ENCODE results near the gene TRAPPC6A.
A peak's percentile ranks its signal among the peaks of the same experiment; 100 is the strongest.

- TF ChIP-seq EZH2 (IDR thresholded peaks at IDR 0.05; ENCODE audit: borderline replicate concordance, low read length) (no peak), CTCF (conservative IDR thresholded peaks at IDR 0.05 in 1 of 2, IDR thresholded peaks at IDR 0.05 in 1 of 2; ENCODE audit: extremely low read depth in 1 of 2, insufficient read depth in 1 of 2, low read depth in 1 of 2, low read length in 2 of 2) (peak in 1 of 2 donors; percentile 33)
Observed at GRCh38 chr19:45164577-45165335, 13.3 kb downstream of the TRAPPC6A start.
